GM12875 (cell line): ENCODE measurements around the gene IDS.

Experiments used
- H3K4me3 ChIP-seq: one replicate; pipeline ENCODE4 v1.5.1; 2011; ENCODE audit warnings: low read depth, low read length, control low read depth
- CTCF ChIP-seq: IDR thresholded peaks from 2 replicates; pipeline ENCODE4 v1.5.1; 2011; ENCODE audit warnings: low read depth, mild to moderate bottlenecking, control low read depth, inconsistent platforms, low read length, moderate library complexity, borderline replicate concordance; ENCODE audit not compliant: insufficient read depth

The IDS gene

GRCh38 chrX:149499766-149500165, 5.3 kb downstream of the IDS start:
- no peak overlapping the region for H3K4me3 ChIP-seq

GRCh38 chrX:149498767-149499166, 6.3 kb downstream of the IDS start:
- TF ChIP-seq CTCF: no peak
- H3K4me3 ChIP-seq: no peak overlapping the region

More at GRCh38 chrX:149499766-149500165, 5.3 kb downstream of the IDS start:
- no peak for TF ChIP-seq CTCF

GRCh38 chrX:149497626-149498025, 7.5 kb downstream of the IDS start:
- TF ChIP-seq CTCF: no peak
- H3K4me3 ChIP-seq: no peak overlapping the region

GRCh38 chrX:149497054-149497453, 8.1 kb downstream of the IDS start:
- TF ChIP-seq CTCF: no peak
- H3K4me3 ChIP-seq: no peak overlapping the region

GRCh38 chrX:149495573-149496071, 9.5 kb downstream of the IDS start:
- H3K4me3 ChIP-seq: no peak overlapping the region
- TF ChIP-seq CTCF: no peak

- no peak overlapping the region for H3K4me3 ChIP-seq
- TF ChIP-seq CTCF: no peak
Observed at GRCh38 chrX:149494844-149495565, 10.1 kb downstream of the IDS start.
